Stimulated activated CD4-positive, alpha-beta T cell treated with anti-CD3 and anti-CD28 coated beads, TNF-alpha, amount 100 ng/mL, for 24 hours (primary cell): ENCODE measurements around the gene FAM180A.
"Not testable (repeated sequence)": the region's sequence is repeated elsewhere in the genome, so short reads cannot be mapped to it uniquely, and the experiment has no call there.

Experiments used
- DNase-seq, 3 experiments: peaks; one replicate each; pipeline ENCODE4 v3.0.0-alpha.2; 2020; ENCODE audit warnings: low read depth in 3 of 3

The FAM180A gene

DNA sequence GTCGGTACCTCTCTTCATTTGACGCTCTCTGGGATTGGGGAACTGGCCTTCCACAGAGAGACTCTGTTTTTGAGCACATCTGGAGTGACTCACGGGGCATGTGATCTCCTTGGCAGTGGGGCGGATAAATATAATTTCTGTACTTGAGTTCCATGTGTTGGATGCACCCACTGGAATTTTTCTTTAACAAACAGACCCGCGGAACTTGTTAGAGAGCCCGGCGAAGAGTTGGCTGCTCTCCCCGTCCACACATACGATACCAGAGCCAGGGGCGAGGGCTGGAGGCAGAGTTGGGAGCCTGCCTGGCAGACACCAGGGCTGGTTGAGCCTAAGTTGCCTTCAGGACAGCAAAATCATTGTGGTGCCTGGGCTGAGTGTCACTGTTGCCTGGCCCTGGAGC is at the start of gene FAM180A:
Gene FAM180A, minus strand, starts transcription at position 44 of the 400 bp plus-strand sequence. CDS start 233 bp downstream, outside the sequence.
- no peak for DNase-seq

DNA sequence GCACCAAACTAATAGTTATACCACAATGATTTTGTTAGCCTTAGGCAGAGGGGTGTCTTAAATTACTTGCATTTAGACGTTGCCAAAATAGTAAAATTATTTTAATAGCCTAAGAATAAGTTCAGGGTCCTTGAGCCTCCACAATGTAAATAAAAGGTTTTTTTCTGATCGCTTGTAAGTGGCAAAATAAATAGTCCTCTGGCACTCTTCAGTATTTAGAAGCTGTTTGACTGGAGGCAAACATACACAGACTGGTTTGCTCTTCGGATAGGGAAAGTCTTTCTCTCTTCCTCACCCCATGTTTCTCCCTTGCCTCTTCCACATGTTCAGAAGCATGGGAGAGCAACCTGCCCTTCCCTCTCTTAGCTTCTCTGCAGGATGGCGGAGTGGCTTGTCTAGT is 49.5 kb upstream of the FAM180A start:
- no peak for DNase-seq

DNA sequence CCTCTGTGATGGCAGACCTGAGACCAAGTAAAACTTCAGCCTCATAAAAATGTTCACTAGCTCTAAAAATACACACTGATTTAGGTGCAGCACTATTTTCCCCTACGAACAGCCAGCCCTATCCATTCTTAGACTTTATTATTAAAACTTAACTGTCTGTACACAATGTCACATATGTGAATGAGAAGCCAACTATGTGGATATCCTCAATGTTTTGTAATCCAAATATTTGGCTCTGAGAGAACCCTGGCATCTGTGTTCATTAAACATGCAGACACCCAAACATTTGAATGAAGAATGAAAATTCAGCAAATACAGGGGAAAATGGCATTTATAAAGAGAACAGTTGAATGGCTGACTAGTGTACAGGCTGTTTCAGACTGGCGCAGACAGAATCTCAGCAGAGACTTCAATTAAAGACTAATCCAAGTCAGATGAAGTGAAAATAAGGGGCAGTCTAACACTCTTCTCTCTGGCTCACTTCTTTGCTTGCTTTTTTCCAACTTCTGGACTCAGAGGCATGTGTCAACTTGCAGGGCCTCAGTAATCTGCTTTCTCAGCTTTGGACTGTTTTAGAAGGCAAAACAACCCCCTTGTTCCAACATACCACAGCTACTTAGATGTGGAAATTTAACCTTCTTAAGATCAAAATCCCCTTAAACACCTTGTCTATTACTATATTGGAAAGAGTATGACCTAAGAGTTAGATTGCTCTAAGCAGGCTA is 47.4 kb upstream of the FAM180A start:
- DNase-seq: no peak

DNA sequence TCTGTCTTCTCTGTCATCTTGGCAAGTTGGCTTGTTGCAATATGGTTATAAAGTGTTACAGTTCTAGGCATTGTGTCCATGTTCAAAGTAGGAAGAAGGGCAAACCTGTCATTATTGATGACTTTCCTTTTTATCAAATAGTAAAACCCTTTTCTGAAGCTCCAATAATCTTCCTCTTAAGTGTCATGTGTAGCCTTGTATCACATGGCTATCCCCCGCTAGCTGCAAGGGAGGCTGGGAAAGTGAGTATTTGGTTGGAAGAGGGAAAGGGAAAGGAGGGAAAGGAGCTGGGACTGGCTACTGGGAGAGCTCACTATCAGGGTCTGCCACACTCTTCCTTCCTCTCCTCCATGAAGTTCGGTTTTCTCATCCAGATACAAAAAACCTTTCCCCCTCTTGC is 45.2 kb upstream of the FAM180A start:
- DNase-seq: no peak

DNA sequence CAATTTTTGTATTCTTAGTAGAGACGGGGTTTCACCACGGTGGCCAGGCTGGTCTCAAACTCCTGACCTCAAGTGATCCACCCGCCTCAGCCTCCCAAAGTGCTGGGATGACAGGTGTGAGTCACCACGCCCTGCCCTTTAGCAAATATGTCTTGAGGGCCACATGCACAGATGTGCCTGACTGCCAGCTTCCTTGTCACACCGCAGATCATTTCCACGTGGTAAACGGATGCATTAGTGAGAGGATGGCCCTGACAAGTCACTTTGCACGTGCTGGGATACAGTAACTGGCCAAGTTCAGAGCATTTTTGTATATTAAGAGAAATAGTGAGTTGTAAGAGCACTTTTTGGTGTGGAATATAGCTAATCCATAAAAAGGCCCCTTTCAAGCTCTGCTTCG is 44.3 kb upstream of the FAM180A start:
- no peak for DNase-seq

DNA sequence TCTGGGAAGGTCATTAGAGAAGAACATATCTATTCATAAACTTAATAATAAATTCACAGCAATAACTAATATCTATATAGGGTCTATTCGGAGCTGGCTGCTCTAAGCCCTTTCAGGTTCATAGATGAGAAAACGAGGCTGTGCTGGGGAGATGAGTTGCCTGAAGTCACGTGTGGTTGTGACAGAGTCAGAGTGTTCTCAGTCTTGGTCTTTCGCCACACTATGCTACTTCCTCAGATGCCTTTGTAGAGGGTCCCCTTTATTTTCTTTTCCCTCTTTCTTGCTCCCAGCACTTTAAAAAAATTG is 43.7 kb upstream of the FAM180A start:
- DNase-seq: no peak

DNA sequence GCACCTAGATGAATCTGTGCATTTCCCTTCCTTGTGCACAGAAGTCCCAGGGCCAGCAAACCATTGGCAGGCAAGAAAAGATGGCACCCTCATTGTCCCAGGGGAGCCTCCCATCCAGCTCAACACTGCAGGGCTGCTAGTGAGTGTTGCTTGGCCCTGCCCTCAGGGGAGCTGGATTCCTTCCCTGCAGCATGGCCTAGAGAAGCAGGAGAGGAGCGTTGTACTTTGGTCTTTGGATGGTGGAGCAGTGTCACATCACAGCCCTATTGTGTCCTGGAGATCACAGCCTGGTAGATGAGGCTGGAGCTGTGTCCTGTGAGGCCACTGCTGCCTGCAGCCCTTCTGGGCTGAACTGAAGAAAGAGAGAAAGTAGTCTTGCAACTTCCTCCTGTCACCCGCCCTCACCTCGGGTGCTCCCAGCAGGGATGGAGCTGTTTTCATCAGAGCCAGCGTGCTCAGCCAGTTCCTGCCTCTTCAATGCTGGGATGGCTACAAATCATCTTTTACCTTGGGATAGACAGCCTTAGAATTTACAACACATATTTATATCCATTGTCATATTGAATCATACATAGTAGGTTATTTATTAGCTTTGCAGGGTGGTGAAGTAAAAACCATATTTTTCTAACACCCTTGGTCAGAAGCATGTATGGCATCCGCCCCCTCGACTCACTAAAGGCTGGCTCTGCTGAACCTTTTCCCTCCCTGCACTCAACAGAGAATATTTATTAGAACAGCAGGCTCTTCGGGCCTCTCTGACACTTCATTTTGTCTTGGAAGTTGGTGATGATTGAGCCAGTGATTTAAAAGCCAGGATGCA is 43.1 kb upstream of the FAM180A start:
- no peak for DNase-seq

DNA sequence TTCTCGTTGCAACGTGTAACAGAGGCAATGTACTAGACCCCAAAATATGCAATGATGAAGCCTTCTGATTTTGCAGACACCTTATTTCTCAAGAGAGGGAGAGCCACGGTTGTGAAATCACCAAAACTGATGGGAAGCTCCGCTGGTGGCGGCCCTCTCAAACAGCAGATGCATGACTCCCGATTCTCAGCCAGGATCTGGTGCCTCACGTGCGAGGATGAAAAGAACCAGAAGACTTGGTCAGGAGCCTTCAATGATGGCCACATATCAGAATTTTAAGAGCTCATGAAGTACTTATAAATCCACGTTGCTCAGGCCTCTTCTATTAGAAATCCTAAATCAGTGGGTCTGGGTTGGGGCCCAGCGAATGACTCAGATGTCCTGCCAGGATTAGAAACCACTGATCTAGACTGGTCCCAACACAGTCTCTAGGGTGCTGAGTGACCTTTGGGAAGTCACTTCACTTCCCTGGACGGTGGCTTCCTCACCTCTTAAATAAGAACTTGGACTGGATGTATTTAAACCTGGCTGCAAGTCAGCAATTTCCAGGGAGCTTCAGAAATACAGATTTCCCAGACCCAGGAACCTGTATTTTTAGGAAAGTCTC is 41.9 kb upstream of the FAM180A start:
- DNase-seq: no peak

DNA sequence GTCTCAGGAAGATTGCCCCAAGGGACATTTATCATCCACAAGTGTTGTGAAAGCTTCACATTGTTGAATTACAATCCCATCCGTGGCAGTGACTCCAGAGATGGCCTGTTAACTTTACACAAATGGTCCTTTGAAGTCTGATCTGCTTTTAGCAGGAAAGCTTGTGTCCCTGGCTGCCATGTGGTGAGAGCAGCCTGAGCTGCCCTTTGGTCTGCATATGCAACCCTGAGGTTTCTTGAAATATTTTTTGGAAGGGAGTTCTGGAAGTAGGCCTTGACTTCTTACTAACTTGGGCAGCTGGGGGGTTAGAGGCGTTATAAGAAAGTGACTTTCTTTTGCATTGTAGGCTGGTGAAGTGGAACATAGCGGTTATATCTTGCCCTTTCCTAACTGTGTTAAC is 41.3 kb upstream of the FAM180A start:
- no peak for DNase-seq

DNA sequence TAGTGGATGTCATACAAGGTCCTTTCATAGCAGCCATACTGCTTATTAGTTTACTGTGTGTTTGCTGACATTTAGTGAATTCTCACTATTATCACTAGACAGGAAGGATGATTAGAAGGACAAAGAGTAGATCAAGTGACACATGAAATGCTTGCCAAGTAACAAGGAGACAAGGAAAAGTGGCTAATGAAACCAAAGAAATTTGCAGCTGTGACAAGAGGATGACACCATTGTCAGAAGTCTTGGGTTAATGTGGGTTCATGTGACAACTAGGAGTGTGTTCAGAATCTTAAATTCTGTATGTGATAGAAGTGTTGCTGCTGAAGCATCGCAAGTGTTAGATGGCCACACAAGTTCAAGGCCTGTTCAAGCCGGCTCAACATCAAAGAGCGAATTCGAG is 40.8 kb upstream of the FAM180A start:
- DNase-seq: no peak

DNA sequence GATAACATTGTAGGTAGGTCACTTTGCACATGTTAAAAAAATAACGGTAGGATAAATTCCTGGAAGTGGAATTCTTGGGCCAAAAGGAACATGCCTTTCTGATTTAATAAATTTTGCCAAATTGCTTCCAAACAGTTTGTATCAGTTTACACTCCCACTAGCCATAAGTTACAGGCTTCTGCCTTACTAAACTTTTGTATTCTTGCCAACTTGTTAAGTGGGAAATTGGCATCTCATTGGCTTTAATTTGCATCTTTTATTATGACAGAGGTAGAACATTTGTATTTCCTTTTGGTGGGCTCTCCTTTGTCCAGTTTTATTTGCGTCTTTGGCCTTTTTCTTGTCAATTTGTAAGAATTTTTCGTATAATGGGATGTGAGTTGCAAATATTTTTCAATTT is 38.3 kb upstream of the FAM180A start:
- DNase-seq: no peak

DNA sequence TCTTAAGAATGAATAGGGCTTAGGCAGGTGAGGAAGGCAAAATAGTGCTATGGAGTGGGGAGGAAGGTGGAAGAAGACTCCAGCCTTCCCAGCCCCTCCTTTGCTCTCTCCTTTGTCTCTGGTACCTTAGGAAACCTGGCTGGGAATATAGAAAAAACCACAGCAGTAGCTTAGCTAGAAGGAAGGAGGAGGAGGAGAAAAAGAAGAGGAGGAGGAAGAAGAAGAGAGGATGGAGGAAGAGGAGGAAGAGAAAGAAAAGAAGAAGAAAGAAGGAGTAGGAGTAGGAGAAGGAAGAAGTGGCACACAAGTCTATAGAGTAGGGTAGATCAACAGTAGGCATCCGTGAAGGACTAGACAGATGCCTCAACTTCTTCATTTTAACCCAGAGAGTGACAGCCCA is 36.5 kb upstream of the FAM180A start:
- DNase-seq: no peak

DNA sequence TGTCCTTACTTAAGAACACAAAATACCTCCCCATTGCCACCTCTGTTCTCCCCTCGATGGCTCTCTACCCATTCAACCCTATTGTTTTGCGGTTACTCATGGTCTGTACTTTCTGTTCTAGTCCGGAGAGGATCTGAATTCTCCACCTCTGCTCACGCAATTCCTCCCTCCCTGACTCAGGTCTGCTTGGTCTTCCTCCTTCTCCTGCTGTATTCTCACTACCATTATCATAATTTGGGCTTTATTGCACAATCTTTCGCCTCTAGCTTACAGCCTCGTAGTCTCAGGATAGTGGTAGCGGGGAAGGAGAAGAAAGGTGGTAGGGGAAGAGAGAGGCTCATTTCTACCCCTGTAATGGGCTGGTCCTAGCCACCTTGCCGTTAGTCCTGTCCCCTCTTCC is 35.4 kb upstream of the FAM180A start:
- no peak for DNase-seq

DNA sequence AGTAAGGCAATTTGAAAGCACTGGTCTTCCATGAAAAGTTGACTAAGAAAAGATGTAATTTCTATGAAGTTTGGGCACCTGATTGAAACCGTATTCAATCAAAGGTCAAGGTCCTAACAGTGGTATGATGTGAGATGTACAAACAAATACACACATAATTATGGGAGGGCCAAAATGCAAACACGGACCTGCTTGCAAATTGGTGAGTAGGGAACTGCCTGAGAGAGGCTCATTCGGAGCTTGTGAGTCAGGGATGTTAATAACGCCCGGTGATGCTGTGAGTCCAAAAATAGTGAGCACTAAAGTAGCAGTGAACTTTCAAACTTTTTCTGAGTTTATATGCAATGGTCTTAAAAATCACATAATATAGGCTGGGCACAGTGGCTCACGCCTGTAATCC is 34.2 kb upstream of the FAM180A start:
- no peak for DNase-seq

DNA sequence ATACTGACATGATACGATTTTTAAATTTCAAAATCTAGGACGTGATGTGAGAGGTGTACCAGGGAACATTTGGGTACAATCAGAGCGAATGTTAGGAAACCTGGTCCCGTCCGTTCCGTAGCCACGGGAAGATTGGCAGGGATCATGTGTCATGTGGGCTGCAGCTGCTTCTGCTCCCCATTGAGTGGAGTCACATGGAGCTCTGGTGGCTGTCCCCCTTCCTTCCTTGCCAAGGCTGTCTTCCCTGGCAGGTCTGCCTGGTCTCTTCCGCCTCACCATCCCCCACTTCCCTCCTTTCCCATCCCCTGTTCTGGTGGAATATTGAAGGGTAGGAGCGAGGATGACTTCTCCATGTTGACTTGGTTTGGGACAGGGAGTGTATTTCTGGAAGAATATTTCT is 33.8 kb upstream of the FAM180A start:
- DNase-seq: no peak

DNA sequence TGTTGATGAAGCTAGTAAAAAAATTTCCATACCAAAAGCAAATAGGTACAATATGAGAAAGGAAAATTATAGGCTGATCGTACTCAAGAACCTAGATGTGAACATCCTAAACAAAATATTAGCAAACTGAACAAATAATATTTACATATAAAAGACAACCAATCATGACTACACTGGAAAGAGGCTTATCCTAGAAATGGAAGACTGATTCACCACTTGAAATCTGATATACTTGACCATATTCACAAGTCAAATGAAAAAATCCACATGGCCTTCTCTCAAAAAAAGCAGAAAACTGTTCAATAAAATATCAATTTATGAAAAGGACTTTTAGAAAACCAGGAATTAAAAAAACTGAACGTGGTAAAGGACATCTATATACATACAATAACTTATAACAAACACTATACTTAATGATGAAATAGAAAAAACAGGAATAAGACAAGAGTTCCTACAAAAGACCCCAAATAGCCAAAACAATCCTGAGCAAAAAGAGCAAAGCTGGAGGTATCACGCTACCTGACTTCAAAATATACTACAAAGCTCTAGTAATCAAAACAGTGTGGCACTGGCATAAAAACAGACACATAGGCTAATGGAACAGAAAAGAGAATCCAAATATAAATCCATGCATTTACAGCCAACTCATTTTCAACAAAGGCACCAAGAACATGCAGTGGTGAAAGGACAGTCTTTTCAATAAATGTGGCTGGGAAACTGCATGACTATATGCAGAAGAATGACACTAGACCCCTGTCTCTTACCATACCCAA is 29.2 kb upstream of the FAM180A start:
- DNase-seq: no peak

DNA sequence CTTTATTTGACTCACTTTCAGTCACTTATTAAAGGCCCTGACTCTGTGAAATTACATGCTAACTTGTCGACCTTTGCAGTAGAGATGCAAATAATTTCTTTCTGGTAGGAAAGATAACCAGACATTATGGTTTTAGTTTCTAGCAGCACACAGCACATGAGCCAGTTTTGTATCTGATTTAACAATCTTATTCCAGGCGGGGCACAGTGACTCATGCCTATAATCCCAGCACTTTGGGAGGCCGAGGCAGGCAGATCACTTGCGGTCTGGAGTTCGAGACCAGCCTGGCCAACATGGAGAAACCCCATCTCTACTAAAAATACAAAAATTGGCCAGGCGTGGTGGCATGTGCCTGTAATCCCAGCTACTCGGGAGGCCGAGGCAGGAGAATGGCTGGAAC is 27.3 kb upstream of the FAM180A start:
- not testable (repeated sequence) for DNase-seq

DNA sequence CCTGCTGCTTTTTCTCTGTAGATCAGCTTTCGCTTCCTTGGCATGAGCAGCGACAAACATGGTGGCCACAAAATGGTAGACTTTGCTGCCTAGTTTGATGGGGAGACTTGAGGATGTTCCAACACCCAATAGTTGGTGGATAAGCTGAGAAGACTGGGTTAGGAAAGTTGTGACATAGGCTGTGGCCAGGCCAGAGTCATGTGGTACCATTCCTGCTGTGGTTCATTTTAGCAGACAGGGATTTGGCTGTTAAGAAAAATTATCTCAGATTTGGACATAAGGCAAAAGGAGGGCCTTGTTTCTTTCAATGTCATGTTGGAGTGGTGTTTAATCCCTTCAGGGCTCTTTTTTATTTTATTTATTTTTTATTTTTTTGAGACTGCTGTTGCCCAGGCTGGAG is 26.6 kb upstream of the FAM180A start:
- no peak for DNase-seq

DNA sequence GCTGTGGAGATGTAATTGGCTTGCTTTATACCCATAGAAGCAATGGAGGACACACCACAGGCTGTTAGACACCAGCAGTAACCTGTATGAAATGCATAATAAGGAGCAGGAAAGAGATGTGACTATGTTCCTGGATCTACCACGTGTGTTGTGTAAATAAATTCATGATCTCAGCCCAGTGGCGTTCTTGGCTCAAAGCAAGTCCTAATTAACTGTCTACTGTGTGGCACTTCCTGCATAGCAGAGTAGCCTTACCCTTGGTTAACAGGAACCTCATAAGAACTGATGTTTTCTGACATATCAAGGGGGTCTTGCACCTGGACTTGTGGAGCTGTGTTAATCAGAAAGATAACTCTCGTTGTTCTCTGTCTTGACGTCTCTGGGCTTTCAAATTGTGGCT is 25.7 kb upstream of the FAM180A start:
- no peak for DNase-seq

DNA sequence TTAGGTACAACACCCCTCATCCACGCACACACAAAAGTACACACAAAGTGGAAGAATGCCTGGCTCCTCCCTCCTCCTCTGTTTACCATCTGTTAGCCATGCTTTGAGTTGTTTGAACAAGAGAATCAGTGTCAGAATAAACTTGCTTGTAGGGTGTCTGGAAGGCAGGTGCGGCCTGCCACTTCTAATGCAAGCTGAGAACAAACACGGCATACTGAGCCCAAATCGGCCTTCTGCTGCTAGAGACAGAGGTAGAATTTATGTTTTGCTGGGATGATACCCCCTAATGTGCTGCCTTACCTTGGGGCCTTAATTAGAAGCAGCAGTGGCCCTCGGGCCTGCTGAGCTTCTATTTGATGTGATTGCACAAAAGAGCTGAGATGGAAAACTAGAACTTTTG is 24.9 kb upstream of the FAM180A start:
- no peak for DNase-seq

DNA sequence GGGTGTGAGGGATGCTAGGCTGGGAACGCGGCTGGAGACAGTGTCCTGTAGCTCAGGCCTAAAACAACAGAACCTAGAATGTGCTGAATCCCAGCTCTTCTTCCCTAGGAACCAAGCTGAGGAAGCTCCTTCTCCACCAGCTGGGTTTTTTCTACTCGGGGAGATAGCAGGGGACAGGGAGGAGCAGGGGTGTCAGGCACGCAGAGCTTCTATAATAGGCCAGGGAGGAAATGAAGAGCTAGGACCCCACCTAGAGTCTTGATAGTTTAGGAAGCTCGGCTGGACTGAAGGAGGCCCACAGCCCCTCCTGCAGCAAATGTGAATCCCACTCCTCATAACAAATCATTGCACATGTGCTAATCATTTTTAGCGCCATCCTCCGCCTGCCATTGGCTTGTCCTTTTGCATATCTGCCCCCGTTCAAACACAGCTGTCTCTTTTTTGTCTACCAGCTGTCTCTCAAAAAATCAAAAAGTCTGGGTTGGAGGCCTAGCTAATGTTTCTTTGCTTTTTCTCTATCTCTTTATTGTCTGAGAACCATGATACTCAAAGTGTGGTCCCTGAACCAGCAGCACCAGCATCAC is 24.1 kb upstream of the FAM180A start:
- no peak for DNase-seq
